Lower leg skin (tissue), 3 donors: Measurements from ENCODE around the gene WSCD2.

Experiments used
- CTCF ChIP-seq, 3 donors: fragments of 450-650 bp; IDR thresholded peaks; one replicate each; pipeline ENCODE4 v1.5.1; 2016; ENCODE audit warnings: antibody characterized with exemption in 3 of 3, mild to moderate bottlenecking in 3 of 3, moderate library complexity in 2 of 3
- POLR2A ChIP-seq, 2 donors: fragments of 450-650 bp; IDR thresholded peaks; one replicate each; pipeline ENCODE4 v1.6.1; 2016 to 2017; ENCODE audit warnings: antibody characterized with exemption in 2 of 2, mild to moderate bottlenecking in 1 of 2, moderate library complexity in 1 of 2

- TF ChIP-seq CTCF (IDR thresholded peaks at IDR 0.05) (no peak), POLR2A (IDR thresholded peaks at IDR 0.05) (no peak)
These were observed at the start of gene WSCD2 for GRCh38 chr12:108129017-108129812.
